Right atrium auricular region (tissue), 2 donors: Measurements from ENCODE around the gene THG1L. TPM values are rescaled to one million over a fixed set of nuclear protein-coding genes. Genes with fewer than 3 reads are reported as not detected.
"Not testable (repeated sequence)": the region's sequence is repeated elsewhere in the genome, so short reads cannot be mapped to it uniquely, and the experiment has no call there.

Experiments
- DNase-seq: peaks from one replicate; pipeline ENCODE4 v3.0.0-alpha.2; 2019; ENCODE audit warnings: low spot score
- H3K27ac ChIP-seq, 2 donors: fragments of 200-600 bp; sonication (generic); 1 replicate in 1 of 2; 2 replicates in 1 of 2; pipeline ENCODE4 v1.5.1; 2016 to 2019
- H3K27me3 ChIP-seq, 2 donors: fragments of 200-600 bp; sonication (generic); one replicate each; pipeline versions ENCODE4 v1.5.1 to v1.6.0; 2017 to 2019
- H3K36me3 ChIP-seq: fragments of 200-600 bp; sonication (generic); one replicate; pipeline ENCODE4 v1.5.1; 2016
- H3K4me1 ChIP-seq, 2 donors: fragments of 200-600 bp; sonication (generic); one replicate each; pipeline versions ENCODE4 v1.5.1 to v1.6.0; 2017 to 2019
- H3K4me3 ChIP-seq, 2 donors: fragments of 200-600 bp; sonication (generic); 1 replicate in 1 of 2; 2 replicates in 1 of 2; pipeline ENCODE4 v1.5.1; 2017 to 2019; ENCODE audit warnings: mild to moderate bottlenecking in 1 of 2, moderate library complexity in 1 of 2
- H3K9me3 ChIP-seq, 2 donors: fragments of 200-600 bp; sonication (generic); one replicate each; pipeline ENCODE4 v1.5.1; 2019
- total RNA-seq, 2 donors: library from RNA; depleted of rRNA; stranded (reverse); fragments of >200 nt; gene quantifications; one replicate each; pipeline ENCODE4 v1.1.0, GENCODE V29; 2016
- TF ChIP-seq, protein P1 (sequence below), 2 donors: fragments of 200-600 bp; sonication (generic); IDR thresholded peaks; one replicate each; pipeline ENCODE4 v1.5.1; 2019; ENCODE audit warnings: antibody characterized with exemption in 2 of 2

The THG1L gene
- total RNA-seq, 2 donors from 2014 or later: 4.5 to 4.8 TPM

DNA sequence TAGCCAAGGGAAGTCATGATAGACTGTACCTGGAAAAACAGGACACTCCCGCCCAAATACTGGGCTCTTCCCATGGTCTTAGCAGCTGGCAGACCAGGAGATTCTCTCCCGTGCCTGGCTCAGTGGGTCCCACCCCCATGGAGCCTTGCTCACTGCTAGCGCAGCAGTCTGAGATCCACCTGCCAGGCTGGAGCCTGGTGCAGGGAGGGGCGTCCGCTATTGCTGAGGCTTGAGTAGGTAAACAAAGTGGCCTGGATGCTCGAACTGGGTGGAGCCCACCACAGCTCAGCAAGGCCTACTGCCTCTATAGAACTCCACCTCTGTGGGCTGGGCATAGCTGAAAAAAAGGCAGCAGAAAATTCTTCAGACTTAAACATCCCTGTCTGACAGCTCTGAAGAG, 10.1 kb upstream of the THG1L start:
- TF ChIP-seq, protein P1, sequence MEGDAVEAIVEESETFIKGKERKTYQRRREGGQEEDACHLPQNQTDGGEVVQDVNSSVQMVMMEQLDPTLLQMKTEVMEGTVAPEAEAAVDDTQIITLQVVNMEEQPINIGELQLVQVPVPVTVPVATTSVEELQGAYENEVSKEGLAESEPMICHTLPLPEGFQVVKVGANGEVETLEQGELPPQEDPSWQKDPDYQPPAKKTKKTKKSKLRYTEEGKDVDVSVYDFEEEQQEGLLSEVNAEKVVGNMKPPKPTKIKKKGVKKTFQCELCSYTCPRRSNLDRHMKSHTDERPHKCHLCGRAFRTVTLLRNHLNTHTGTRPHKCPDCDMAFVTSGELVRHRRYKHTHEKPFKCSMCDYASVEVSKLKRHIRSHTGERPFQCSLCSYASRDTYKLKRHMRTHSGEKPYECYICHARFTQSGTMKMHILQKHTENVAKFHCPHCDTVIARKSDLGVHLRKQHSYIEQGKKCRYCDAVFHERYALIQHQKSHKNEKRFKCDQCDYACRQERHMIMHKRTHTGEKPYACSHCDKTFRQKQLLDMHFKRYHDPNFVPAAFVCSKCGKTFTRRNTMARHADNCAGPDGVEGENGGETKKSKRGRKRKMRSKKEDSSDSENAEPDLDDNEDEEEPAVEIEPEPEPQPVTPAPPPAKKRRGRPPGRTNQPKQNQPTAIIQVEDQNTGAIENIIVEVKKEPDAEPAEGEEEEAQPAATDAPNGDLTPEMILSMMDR (IDR thresholded peaks at IDR 0.05): no peak
- Histone ChIP-seq H3K9me3 (no peaks in the 10 kb centered on the region), H3K27me3 (no peaks in the 10 kb centered on the region), H3K27ac (no peak overlapping the region), H3K4me3 (no peak overlapping the region), H3K36me3 (no peaks in the 10 kb centered on the region), H3K4me1 (peaks cover 0 to 8% of the 10 kb centered on the region in 2 donors)
- DNase-seq: no peak

DNA sequence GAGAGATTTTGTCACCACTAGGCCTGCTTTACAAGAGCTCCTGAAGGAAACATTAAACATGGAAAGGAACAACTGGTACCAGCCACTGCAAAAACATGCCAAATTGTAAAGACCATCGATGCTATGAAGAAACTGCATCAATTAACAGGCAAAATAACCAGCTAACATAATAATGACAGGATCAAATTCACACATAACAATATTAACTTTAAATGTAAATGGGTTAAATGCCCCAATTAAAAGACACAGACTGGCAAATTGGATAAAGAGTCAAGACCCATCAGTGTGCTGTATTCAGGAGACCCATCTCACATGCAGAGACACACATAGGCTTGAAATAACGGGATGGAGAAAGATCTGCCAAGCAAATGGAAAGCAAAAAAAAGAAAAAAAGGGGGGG, 8.3 kb upstream of the THG1L start:
- H3K9me3 ChIP-seq, H3K4me3 ChIP-seq, H3K27ac ChIP-seq, H3K36me3 ChIP-seq, H3K4me1 ChIP-seq, H3K27me3 ChIP-seq, DNase-seq: not testable (repeated sequence)

DNA sequence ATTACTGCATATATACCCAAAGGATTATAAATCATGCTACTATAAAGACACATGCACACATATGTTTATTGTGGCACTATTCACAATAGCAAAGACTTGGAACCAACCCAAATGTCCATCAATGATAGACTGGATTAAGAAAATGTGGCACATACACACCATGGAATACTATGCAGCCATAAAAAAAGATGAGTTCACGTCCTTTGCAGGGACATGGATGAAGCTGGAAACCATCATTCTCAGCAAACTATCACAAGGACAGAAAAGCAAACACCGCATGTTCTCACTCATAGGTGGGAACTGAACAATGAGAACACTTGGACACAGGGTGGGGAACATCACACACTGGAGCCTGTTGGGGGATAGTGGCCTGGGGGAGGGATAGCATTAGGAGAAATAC, 4.6 kb upstream of the THG1L start:
- not testable (repeated sequence) for DNase-seq, H3K36me3 ChIP-seq, H3K4me3 ChIP-seq, H3K9me3 ChIP-seq, H3K27ac ChIP-seq, H3K27me3 ChIP-seq, H3K4me1 ChIP-seq

DNA sequence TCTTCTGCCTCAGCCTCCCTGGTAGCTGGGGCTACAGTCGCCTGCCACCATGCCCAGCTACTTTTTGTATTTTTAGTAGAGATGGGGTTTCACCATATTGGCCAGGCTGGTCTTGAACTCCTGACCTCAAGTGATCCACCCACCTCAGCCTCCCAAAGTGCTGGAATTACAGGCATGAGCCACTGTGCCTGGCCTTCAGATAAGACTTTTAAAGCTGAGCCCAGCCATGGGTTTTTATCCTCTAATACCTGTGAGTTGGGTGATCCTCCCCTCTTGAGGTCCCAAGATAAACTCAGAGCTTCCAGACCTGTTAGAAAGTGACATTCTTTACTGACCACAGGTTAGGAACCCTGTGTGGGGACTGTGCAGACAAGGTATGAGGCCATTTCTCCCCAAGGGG, 3.4 kb upstream of the THG1L start:
- not testable (repeated sequence) for DNase-seq, H3K36me3 ChIP-seq, H3K4me1 ChIP-seq, H3K9me3 ChIP-seq, H3K27ac ChIP-seq, H3K27me3 ChIP-seq, H3K4me3 ChIP-seq

DNA sequence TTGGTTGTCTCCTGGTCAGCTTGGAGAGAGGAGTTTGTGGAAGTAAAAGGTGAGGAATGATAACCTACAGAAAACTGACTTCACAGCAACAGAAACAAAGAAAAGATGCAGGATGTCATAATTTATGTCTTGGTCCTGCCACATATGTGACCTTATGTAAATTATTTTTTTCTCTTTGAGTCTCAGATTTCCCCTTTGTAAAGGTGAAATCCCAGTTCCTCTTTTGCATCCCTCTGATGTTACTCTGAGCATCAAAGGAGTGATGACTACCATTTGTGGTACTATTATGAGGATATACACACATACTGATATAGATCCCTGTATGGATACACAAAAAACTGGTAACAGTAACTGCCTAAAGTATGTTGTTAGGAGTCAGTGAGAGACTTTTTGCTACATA, 1.4 kb upstream of the THG1L start:
- Histone ChIP-seq H3K27me3 (no peaks in the 10 kb centered on the region), H3K9me3 (no peaks in the 10 kb centered on the region), H3K36me3 (peaks cover 11% of the 10 kb centered on the region), H3K4me3 (no peak overlapping the region), H3K4me1 (peaks cover 0 to 7% of the 10 kb centered on the region in 2 donors), H3K27ac (no peak overlapping the region)
- TF ChIP-seq, protein P1 (IDR thresholded peaks at IDR 0.05): no peak
- no peak for DNase-seq

DNA sequence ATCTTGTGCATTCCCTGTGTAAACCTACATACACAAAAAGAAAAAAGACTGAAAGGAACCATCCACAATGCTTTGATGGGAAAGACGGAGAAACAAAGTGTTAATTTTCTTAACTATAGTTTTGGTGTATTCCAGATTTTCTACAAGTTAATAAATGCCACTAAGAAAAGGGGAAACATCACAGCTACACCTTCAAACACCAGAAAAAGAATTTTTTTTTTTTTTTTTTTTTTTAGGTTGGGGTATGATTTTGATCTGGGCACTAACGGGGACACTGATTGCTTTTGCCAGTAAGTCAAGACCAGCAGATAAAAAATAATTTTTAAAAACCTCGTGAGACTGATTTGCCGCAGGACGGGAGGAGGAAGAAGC, 334 bp upstream of the THG1L start:
- TF ChIP-seq, protein P1 (IDR thresholded peaks at IDR 0.05): no peak
- H3K9me3 ChIP-seq: no peaks in the 10 kb centered on the region
- H3K4me3 ChIP-seq: peak overlapping the region; percentile 60 to 79
- H3K4me1 ChIP-seq: peaks cover 0 to 7% of the 10 kb centered on the region in 2 donors
- H3K36me3 ChIP-seq: peaks cover 18% of the 10 kb centered on the region
- H3K27ac ChIP-seq: peak overlapping the region; percentile 93 to 94
- H3K27me3 ChIP-seq: no peaks in the 10 kb centered on the region
- no peak for DNase-seq

DNA sequence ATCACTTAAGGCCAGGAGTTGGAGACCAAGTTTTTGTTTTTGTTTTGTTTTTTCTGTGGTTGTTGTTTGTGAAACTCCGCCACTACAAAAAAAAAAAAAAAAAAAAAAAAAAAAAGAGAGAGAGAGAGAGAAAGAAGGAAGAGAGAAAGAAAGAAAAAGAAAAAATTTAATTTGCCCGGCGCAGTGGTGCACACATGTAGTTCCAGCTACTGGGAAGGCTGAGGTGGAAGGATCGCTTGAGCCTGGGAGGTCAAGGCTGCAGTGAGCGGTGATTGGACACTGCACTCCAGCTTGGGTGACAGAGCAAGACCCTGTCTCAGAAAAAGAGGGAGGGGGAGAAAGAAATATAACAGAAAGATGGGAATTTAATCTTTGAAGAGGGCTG, 902 bp downstream of the THG1L start:
- peaks cover 27% of the 10 kb centered on the region for H3K36me3 ChIP-seq
- no peaks in the 10 kb centered on the region for H3K9me3 ChIP-seq
- peak overlapping the region; percentile 60 to 79 for H3K4me3 ChIP-seq
- TF ChIP-seq, protein P1 (IDR thresholded peaks at IDR 0.05): no peak
- H3K27ac ChIP-seq: peak overlapping the region in 1 of 2 donors; percentile 93
- DNase-seq: no peak
- H3K27me3 ChIP-seq: no peaks in the 10 kb centered on the region
- H3K4me1 ChIP-seq: peaks cover 0 to 7% of the 10 kb centered on the region in 2 donors
